K562 (cell line): ENCODE results near the gene RBM20. TPM values are rescaled to one million over a fixed set of nuclear protein-coding genes. Genes with fewer than 3 reads are reported as not detected.
A peak's percentile ranks its signal among the peaks of the same experiment; 100 is the strongest.

ENCODE experiments used
- CAMTA2 ChIP-seq: fragments of 250-450 bp; sonication (Bioruptor Pico); conservative IDR thresholded peaks from 2 replicates; pipeline ENCODE4 v1.5.1; 2022
- CBX3 ChIP-seq, 2 experiments: IDR thresholded peaks; 1 replicate in 1 of 2; 2 replicates in 1 of 2; pipeline ENCODE4 v1.6.1; 2012; ENCODE audit warnings: inconsistent platforms in 2 of 2, low read length in 2 of 2, borderline replicate concordance in 1 of 2, control low read depth in 1 of 2
- HEY1 ChIP-seq: fragments of 250-450 bp; sonication (Bioruptor Pico); IDR thresholded peaks from 2 replicates; pipeline ENCODE4 v1.5.0; 2020; ENCODE audit warnings: mild to moderate bottlenecking, moderate library complexity, borderline replicate concordance
- MAFF ChIP-seq: IDR thresholded peaks from 2 replicates; pipeline ENCODE4 v1.6.1; 2012; ENCODE audit warnings: low read length, improper control_type of control experiment
- MLX ChIP-seq, 2 experiments: fragments of 450-650 bp in 1 of 2; sonication (generic) in 1 of 2; formaldehyde crosslinking; conservative IDR thresholded peaks; 2 replicates each; pipeline versions ENCODE4 v1.4.0 to v1.8.1; 2020 to 2022; ENCODE audit warnings: mild to moderate bottlenecking in 1 of 2, missing genetic modification reagents in 1 of 2
- NFIX ChIP-seq: fragments of 250-450 bp; sonication (Bioruptor Pico); IDR thresholded peaks from 2 replicates; pipeline ENCODE4 v1.4.0; 2020; ENCODE audit warnings: low read depth, mild to moderate bottlenecking, moderate library complexity
- POLR2AphosphoS2 ChIP-seq: IDR thresholded peaks from 2 replicates; pipeline ENCODE4 v1.6.1; 2012; ENCODE audit warnings: low read length, improper control_type of control experiment
- SMARCA4 ChIP-seq: fragments of 450-650 bp; IDR thresholded peaks from 2 replicates; pipeline ENCODE4 v1.6.1; 2016
- SUPT5H ChIP-seq: fragments of 450-650 bp; IDR thresholded peaks from 2 replicates; pipeline ENCODE4 v1.6.1; 2016
- ZNF518B ChIP-seq: fragments of 250-450 bp; sonication (Bioruptor Pico); IDR thresholded peaks from 2 replicates; pipeline ENCODE4 v1.5.0; 2021; ENCODE audit warnings: mild to moderate bottlenecking, moderate library complexity
- polyA plus RNA-seq, 8 experiments: library from polyadenylated mRNA; depleted of rRNA in 4 of 8; stranded (reverse) in 5 of 8; unstranded in 3 of 8; fragments of >200 nt; fragmentation: Nextera tagmentation in 2 of 8; fragmentation: Illumina TruSeq in 1 of 8; extraction: Ambion mirVana in 2 of 8; extraction: Trizol in 1 of 8; gene quantifications; 2 replicates each; pipeline versions ENCODE4 v1.2.1 to v1.2.3, GENCODE V29; 2011 to 2014; ENCODE audit warnings: inconsistent platforms in 1 of 8, missing spikeins in 1 of 8
- total RNA-seq, 7 experiments: library from RNA; depleted of rRNA in 6 of 7; stranded (reverse); fragments of >200 nt in 6 of 7; fragmentation: Illumina TruSeq in 2 of 7; extraction: Trizol in 2 of 7; gene quantifications; 2 replicates each; pipeline versions ENCODE4 v1.2.1 to v1.2.3, GENCODE V29; 2011 to 2021; ENCODE audit warnings: low replicate concordance in 1 of 7
- TF ChIP-seq, protein P1 (sequence below): fragments of 450-650 bp; IDR thresholded peaks from 2 replicates; pipeline ENCODE4 v1.6.1; 2017; ENCODE audit warnings: antibody characterized with exemption
- TF ChIP-seq, protein P2 (sequence below): fragments of 450-650 bp; IDR thresholded peaks from 2 replicates; pipeline ENCODE4 v1.6.1; 2016

The RBM20 gene
- total and polyA plus RNA-seq, 9 of the 15 experiments (the other 6 are each of a cell fraction or from before 2014, with no cell fraction given) = 0.63 to 5.7 (median 3.2) TPM

DNA sequence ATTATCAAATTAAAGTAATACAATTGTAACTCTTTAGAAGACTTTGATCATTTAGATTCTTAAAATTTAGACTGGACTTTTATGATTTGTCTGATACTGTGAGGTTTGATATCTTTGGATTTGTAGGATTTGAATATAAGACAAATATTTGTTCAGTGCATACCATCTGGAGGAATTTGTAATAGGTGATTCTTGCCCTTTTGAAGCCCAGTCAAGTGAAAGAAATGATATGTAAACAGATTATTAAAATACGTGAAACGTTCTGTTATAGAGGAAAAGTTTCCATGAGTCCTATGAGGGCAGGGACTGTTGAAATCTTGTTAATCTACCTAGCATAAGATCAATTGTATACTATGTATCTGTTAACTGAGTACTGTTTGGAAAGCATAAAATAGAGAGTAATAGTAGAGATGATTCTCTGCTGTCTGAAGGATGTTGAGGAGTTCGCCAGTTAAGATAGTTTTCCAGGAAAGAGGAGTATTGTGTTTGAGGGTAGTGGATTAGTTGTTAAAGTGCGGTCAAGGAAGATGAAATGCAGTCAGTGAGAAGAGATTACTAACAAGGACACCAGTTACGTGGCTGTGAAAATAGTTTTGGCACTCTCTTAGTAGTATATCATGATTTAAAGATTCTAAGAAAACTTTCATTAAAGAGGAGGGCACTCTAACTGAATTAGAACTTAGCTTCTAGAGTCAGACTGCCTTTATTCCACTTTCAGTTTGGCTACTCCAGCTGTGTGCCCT lies 242.0 kb downstream of the RBM20 start (continued):
- TF ChIP-seq CAMTA2 (CRISPR knock-in tag) (no peak), CBX3 (IDR thresholded peaks at IDR 0.05; ENCODE audit: borderline replicate concordance in 1 of 2, low read length in 2 of 2) (no peak), MLX (CRISPR knock-in tag; conservative IDR thresholded peaks at IDR 0.05) (no peak), NFIX (no peak), HEY1 (no peak), SMARCA4 (peak; percentile 62; the same call in 1 of the 2 replicates), MAFF (no peak), POLR2AphosphoS2 (no peak), ZNF518B (CRISPR knock-in tag) (no peak), SUPT5H (no peak)
- TF ChIP-seq, protein P1, sequence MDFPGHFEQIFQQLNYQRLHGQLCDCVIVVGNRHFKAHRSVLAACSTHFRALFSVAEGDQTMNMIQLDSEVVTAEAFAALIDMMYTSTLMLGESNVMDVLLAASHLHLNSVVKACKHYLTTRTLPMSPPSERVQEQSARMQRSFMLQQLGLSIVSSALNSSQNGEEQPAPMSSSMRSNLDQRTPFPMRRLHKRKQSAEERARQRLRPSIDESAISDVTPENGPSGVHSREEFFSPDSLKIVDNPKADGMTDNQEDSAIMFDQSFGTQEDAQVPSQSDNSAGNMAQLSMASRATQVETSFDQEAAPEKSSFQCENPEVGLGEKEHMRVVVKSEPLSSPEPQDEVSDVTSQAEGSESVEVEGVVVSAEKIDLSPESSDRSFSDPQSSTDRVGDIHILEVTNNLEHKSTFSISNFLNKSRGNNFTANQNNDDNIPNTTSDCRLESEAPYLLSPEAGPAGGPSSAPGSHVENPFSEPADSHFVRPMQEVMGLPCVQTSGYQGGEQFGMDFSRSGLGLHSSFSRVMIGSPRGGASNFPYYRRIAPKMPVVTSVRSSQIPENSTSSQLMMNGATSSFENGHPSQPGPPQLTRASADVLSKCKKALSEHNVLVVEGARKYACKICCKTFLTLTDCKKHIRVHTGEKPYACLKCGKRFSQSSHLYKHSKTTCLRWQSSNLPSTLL = no peak
- TF ChIP-seq, protein P2, sequence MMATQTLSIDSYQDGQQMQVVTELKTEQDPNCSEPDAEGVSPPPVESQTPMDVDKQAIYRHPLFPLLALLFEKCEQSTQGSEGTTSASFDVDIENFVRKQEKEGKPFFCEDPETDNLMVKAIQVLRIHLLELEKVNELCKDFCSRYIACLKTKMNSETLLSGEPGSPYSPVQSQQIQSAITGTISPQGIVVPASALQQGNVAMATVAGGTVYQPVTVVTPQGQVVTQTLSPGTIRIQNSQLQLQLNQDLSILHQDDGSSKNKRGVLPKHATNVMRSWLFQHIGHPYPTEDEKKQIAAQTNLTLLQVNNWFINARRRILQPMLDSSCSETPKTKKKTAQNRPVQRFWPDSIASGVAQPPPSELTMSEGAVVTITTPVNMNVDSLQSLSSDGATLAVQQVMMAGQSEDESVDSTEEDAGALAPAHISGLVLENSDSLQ = no peak
